Vagina (tissue), 2 donors: ENCODE data around the gene CFHR5.

Experiments used
- CTCF ChIP-seq, 3 experiments: fragments of 450-650 bp in 2 of 3; fragments of 200-600 bp in 1 of 3; sonication (generic) in 1 of 3; IDR thresholded peaks; one replicate each; pipeline ENCODE4 v1.5.1; 2017 to 2019; ENCODE audit warnings: antibody characterized with exemption in 3 of 3, mild to moderate bottlenecking in 2 of 3, moderate library complexity in 2 of 3
- POLR2AphosphoS5 ChIP-seq, 2 donors: sonication (generic); formaldehyde crosslinking; IDR thresholded peaks; one replicate each; pipeline ENCODE4 v1.9.0; 2017; ENCODE audit warnings: antibody characterized with exemption in 2 of 2, mild to moderate bottlenecking in 2 of 2, low read depth in 1 of 2; ENCODE audit not compliant: insufficient read depth in 1 of 2

GRCh38 chr1:197013234-197013633, 35.9 kb downstream of the CFHR5 start:
- TF ChIP-seq CTCF (IDR thresholded peaks at IDR 0.05) (no peak), POLR2AphosphoS5 (IDR thresholded peaks at IDR 0.05; ENCODE audit: insufficient read depth in 1 of 2, low read depth in 1 of 2) (no peak)
